Spinal cord (tissue), 10 donors: ENCODE measurements around the gene ZBTB46. TPM values are rescaled to one million over a fixed set of nuclear protein-coding genes. Genes with fewer than 3 reads are reported as not detected.

Source experiments
- DNase-seq, 6 donors: peaks; one replicate each; pipeline versions ENCODE4 v3.0.0 to v3.0.0-alpha.2; 2013 to 2015; ENCODE audit warnings: low spot score in 6 of 6, low read depth in 4 of 6
- H3K27ac ChIP-seq: one replicate; pipeline ENCODE4 v1.5.1; 2013; ENCODE audit warnings: low read depth, low read length, control low read depth
- H3K27me3 ChIP-seq: one replicate; pipeline ENCODE4 v1.6.1; 2013; ENCODE audit warnings: low read length; ENCODE audit not compliant: control insufficient read depth, insufficient read depth
- H3K36me3 ChIP-seq: one replicate; pipeline ENCODE4 v1.6.1; 2013; ENCODE audit warnings: low read length; ENCODE audit not compliant: control insufficient read depth, insufficient read depth
- H3K4me1 ChIP-seq: one replicate; pipeline ENCODE4 v1.6.1; 2013; ENCODE audit warnings: low read length; ENCODE audit not compliant: control insufficient read depth, insufficient read depth
- H3K4me3 ChIP-seq: one replicate; pipeline ENCODE4 v1.5.1; 2013; ENCODE audit warnings: low read depth, low read length, control low read depth
- H3K9me3 ChIP-seq: one replicate; pipeline ENCODE4 v1.6.1; 2013; ENCODE audit warnings: low read length; ENCODE audit not compliant: control insufficient read depth, insufficient read depth
- WGBS: methylation state at CpG from one replicate; pipeline ENCODE4 v1.1.5; 2013; ENCODE audit warnings: missing lambda C conversion rate; ENCODE audit not compliant: insufficient coverage; 5-methylcytosine and 5-hydroxymethylcytosine counted together
- polyA plus RNA-seq, 2 donors: library from polyadenylated mRNA; unstranded; fragments of 120-200 nt; gene quantifications; one replicate each; pipeline ENCODE4 v1.2.1, GENCODE V29; 2013; ENCODE audit not compliant: insufficient read length in 2 of 2
- total RNA-seq, 2 donors: library from RNA; depleted of rRNA in 1 of 2; stranded (reverse); fragments of 120-200 nt in 1 of 2; fragments of >200 nt in 1 of 2; gene quantifications; one replicate each; pipeline versions ENCODE4 v1.2.3 to v1.2.4, GENCODE V29; 2013 to 2014
- donor health status: healthy.

Gene ZBTB46
- total and polyA plus RNA-seq, 4 donors: 8.3 to 13.4 (median 11.3) TPM

DNA sequence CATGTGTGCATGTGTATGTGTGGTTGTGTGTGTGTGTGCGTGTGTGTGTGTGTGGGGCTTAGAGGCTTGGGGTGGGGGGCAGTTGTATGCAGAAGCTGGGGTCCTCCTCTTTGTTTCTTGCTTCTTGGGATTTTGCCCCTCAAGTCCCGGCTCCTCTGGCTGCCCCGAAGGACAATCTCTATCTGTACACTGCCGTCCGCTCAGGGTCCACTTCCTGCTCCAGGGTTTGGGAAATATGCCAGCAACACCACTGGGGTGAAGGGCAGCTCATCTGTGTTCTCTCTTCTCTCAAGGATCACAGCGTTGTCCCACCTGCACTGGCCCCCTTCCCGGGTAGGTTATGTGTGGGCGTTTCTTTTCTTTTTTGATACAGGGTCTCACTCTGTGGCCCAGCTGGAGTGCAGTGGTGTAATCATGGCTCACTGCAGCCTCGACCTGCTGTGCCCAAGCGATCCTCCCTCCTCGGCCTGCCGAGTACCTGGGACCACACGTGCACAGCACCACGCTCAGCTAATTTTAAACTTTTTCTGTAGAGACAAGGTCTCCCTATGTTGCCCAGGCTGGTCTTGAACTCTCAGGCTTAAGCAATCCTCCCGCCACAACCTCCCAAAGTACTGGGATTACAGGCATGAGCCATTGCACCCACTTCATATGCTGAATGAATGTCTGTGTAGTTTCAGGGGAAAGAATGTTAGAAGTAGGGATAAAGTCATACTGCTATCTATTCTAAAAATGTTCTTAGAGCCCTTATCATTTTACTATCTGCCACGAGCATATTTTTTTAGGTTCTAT, 65.8 kb downstream of the ZBTB46 start:
- H3K4me1 ChIP-seq: no peaks in the 10 kb centered on the region
- H3K9me3 ChIP-seq: no peaks in the 10 kb centered on the region
- no peak for DNase-seq
- no peak overlapping the region for H3K4me3 ChIP-seq
- peaks cover 39% of the 10 kb centered on the region for H3K36me3 ChIP-seq
- WGBS: 83% methylated on average over 10 of the region's 16 CpGs
- H3K27ac ChIP-seq: no peak overlapping the region
- H3K27me3 ChIP-seq: no peaks in the 10 kb centered on the region

DNA sequence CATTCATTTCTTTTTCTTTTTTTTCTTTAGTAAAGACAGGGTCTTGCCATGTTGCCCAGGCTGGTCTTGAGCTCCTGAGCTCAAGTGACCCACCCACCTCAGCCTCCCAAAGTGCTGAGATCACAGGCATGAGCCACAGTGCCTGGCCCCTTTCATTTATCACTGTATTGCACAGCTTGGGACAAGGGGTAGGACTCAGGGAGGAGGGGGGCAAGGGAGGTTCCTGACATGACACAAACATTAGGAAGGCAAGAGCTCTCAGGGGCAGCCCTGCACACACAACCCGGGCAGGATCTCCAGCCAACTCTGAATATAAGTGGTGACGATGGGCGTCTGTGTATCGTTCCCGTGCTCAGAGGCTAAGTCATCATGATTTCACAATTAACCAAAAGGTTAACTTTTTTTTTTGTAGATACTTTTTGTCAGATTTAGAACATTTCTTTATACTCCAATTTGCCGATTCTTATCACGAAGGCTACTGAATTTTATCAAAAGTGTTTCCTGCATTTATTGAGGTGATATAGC, 71.6 kb downstream of the ZBTB46 start:
- no CpG with 5 or more reads among the region's 7 CpGs for WGBS
- DNase-seq: no peak
- Histone ChIP-seq H3K9me3 (no peaks in the 10 kb centered on the region), H3K4me3 (no peak overlapping the region), H3K4me1 (no peaks in the 10 kb centered on the region), H3K36me3 (peaks cover 5% of the 10 kb centered on the region), H3K27me3 (no peaks in the 10 kb centered on the region), H3K27ac (no peak overlapping the region)

DNA sequence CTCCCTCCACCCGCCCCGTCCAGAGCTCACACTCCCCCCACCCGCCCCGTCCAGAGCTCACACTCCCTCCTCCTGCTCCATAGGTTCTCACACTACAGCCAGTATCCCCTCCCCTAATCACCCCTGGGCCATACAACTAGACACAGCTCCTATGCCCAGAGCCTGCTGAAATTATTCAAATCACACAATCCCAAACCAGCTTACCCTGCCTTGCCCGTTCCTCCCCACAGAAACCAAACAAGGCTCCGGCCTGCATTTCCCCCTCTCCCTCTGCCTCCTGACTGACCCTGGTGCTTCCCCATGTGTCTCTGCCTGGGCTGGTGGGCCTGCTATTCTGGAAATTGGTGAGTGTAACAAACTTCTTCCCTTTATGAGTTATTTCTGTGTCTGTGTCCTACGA, 72.9 kb downstream of the ZBTB46 start:
- Histone ChIP-seq H3K27ac (no peak overlapping the region), H3K9me3 (no peaks in the 10 kb centered on the region), H3K4me1 (no peaks in the 10 kb centered on the region), H3K4me3 (no peak overlapping the region), H3K36me3 (peaks cover 12% of the 10 kb centered on the region), H3K27me3 (no peaks in the 10 kb centered on the region)
- no peak for DNase-seq
- WGBS: 84% methylated on average over 2 of the region's 7 CpGs

DNA sequence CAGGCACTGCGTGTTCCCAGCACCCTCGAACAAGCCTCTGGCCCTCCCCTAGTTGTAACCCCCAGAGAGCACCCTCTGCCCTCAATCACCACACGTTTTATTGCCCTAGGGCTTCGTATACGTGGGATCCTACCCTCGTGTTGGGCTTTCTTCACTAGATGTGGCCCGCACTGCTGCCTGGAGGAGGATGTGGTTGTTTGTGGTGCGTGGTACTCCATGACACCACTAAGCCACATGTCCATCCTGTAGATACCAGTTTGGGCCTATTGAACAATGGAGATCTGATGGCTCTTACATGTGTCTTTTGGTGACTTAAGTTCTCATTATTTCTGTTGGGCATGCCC, 74.4 kb downstream of the ZBTB46 start:
- Histone ChIP-seq H3K4me1 (no peaks in the 10 kb centered on the region), H3K27me3 (no peaks in the 10 kb centered on the region), H3K36me3 (peaks cover 26% of the 10 kb centered on the region), H3K4me3 (no peak overlapping the region), H3K27ac (no peak overlapping the region), H3K9me3 (no peaks in the 10 kb centered on the region)
- 100% methylated on average over 2 of the region's 8 CpGs for WGBS
- DNase-seq: no peak

DNA sequence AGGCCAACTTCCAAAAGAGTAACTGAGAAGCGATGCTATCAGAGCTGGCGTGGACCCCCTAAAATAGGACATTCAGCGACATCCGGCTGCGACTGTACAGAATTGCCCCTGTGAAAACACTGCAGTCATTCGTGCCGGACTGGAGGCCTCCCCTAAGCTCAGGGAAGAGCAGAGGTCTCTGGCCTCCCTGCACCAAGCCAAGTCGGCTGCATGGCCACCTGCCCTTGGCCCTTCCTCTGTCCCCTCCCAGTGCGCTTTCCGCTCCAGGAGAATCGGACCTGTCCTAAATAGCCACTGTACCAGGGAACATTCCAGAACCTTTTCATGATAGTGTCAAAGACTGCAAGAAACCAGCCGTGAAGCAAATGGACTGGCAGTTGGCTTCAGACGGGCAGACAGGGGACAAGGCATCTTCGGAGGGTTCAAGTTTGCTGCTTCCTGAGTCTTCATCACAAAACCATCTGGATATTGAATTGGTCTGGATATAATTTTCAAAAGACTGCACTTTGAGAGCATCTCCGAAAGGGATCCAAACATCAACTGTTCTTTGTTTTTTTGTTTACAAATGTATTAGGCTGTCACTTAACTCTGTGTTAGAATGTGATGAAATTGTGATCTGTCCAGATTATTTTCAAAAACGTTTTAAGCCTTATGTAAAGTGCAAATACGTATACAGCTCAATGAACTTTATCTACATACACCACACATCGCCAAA, 75.0 kb downstream of the ZBTB46 start:
- no peak for DNase-seq
- WGBS: 85% methylated on average over 17 of the region's 18 CpGs
- H3K4me1 ChIP-seq: no peaks in the 10 kb centered on the region
- H3K27ac ChIP-seq: no peak overlapping the region
- no peaks in the 10 kb centered on the region for H3K9me3 ChIP-seq
- H3K27me3 ChIP-seq: no peaks in the 10 kb centered on the region
- no peak overlapping the region for H3K4me3 ChIP-seq
- H3K36me3 ChIP-seq: peaks cover 29% of the 10 kb centered on the region

DNA sequence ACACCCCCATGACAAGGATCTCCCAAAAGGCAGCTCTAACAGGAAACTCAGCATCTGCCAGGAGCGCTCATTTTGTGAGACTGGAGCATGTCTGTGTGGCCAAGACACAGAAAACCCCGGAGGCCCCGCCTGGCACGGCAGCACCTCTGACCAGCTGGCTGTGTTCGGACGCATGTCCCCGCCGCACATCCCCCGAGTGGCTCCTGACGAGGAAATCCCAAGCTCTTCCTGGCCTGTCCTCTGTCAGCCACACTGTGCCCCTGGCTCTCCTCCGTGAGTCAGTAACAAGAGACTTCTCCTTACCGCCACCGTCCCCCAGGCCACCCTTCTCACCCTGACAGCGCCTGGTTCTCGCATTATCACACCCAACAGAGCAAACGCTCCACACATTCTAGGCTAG, 77.1 kb downstream of the ZBTB46 start:
- no peak for DNase-seq
- peaks cover 5% of the 10 kb centered on the region for H3K4me1 ChIP-seq

DNA sequence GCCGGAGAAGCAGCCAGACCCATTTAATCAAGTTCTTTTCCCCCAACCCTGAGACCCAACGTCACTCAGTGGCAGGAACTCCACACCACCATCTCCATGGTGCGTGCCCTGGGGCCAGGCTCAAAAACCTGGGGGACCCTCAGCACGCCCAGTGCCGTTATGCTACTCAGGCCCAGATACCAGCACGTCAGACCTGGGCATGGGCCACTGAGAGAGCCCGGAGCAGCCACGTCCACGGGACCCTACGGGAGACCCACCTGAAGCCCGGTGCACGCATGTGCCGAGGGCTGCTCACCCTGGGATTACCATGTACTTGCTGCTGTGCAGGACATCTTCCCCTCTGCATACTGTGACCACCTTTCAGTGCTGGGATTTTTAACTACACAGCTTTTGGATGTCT, 77.7 kb downstream of the ZBTB46 start:
- no peaks in the 10 kb centered on the region for H3K27me3 ChIP-seq
- H3K4me3 ChIP-seq: no peak overlapping the region
- no peak for DNase-seq
- H3K36me3 ChIP-seq: peaks cover 48% of the 10 kb centered on the region
- peaks cover 5% of the 10 kb centered on the region for H3K4me1 ChIP-seq
- no peak overlapping the region for H3K27ac ChIP-seq
- no peaks in the 10 kb centered on the region for H3K9me3 ChIP-seq
- 91% methylated on average over 13 of the region's 13 CpGs for WGBS

More for the DNA sequence above, 77.1 kb downstream of the ZBTB46 start:
- Histone ChIP-seq H3K36me3 (peaks cover 41% of the 10 kb centered on the region), H3K9me3 (no peaks in the 10 kb centered on the region), H3K4me3 (no peak overlapping the region), H3K27ac (no peak overlapping the region), H3K27me3 (no peaks in the 10 kb centered on the region)
- WGBS: 82% methylated on average over 10 of the region's 16 CpGs

DNA sequence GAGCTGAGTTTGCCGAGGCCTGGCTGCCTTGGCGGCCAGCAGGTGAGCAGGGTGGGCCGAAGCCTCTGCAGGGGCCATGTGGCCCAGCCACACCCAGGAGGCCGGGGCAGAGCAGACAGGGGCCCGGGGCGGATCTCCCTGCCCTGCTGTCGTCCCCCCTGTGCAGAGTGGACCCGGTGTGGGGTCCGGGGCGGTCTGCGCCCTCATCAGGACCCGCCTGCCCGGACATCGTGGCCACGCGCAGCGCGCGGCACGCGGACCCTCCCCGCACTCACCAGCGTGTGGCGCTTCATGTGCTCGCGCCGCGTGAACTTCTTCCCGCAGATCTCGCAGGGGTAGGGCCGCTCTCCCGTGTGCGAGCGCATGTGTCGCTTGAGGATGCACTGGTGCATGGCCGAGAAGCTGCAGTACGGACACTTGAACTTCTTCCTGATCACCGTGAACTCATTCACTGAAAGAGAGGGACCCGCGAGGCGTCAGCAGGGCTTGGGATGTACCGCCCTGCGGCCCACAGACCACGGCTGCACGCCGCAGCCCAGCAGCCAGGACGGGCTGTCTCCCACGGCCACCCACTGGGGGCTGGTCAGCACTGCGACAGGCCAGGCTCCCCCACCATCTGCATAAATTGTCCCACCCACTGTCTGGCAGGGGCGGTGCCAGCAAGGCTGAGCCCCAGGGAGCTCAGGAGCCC, 78.5 kb downstream of the ZBTB46 start:
- WGBS: 86% methylated on average over 50 of the region's 50 CpGs
- Histone ChIP-seq H3K4me1 (peaks cover 5% of the 10 kb centered on the region), H3K36me3 (peaks cover 56% of the 10 kb centered on the region), H3K27ac (no peak overlapping the region), H3K4me3 (no peak overlapping the region), H3K9me3 (no peaks in the 10 kb centered on the region), H3K27me3 (no peaks in the 10 kb centered on the region)
- no peak for DNase-seq

DNA sequence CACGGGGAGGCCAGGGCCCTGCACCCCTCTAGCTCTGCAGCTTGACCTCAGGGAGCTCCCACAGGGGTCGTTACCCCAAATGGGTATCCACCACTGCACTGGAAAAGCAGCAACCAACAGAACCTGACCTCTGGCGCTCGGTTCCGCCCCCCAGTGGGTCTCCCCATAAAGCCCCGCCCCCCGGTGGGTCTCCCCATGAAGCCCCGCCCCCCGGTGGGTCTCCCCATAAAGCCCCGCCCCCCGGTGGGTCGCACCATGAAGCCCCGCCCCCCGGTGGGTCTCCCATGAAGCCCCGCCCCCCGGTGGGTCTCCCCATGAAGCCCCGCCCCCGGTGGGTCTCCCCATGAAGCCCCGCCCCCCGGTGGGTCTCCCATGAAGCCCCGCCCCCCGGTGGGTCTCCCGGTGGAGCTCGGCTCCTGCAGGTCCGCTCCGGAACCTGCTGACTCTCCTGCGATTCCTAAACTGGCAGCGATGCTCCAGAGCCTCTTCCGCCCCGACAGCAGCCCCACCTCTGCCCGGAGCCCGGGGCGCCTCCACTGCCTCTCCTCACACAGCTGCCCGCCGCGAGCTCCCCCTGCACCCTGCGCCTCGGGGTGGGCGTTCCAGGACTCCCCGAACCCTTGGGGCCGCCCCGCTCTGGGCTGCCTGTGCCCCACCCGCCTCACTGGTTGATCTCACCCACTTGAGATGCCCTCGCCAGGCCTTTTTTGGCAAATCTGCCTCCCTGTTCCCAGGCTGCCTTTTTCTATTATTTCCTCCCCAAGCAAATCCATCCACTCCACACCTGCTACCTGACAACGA, 79.4 kb downstream of the ZBTB46 start:
- Histone ChIP-seq H3K4me1 (peaks cover 5% of the 10 kb centered on the region), H3K4me3 (no peak overlapping the region), H3K27me3 (no peaks in the 10 kb centered on the region), H3K27ac (no peak overlapping the region), H3K36me3 (peaks cover 62% of the 10 kb centered on the region), H3K9me3 (no peaks in the 10 kb centered on the region)
- WGBS: 82% methylated on average over 32 of the region's 45 CpGs
- DNase-seq: no peak
